ENCODE measurements around the gene PTPRJ. TPM values are rescaled to one million over a fixed set of nuclear protein-coding genes. Genes with fewer than 3 reads are reported as not detected.

PTPRJ gene
- total RNA-seq, 4 donors from 2014 or later: 9.8 to 17.8 (median 14.2) TPM

- TF ChIP-seq CTCF (IDR thresholded peaks at IDR 0.05): no peak
- DNase-seq (ENCODE audit: low spot score): no peak
- no peak for ATAC-seq (ENCODE audit: low FRiP score)
Measured at GRCh38 chr11:48049036-48049435, 68.7 kb downstream of the PTPRJ start.

GRCh38 chr11:48050304-48050703 lies 69.9 kb downstream of the PTPRJ start:
- ATAC-seq (ENCODE audit: low FRiP score): no peak
- DNase-seq (ENCODE audit: low spot score): no peak
- TF ChIP-seq CTCF (IDR thresholded peaks at IDR 0.05): no peak

GRCh38 chr11:48051217-48051830 lies 71.0 kb downstream of the PTPRJ start:
- ATAC-seq (ENCODE audit: low FRiP score) (no peak), DNase-seq (ENCODE audit: low spot score) (no peak)
- TF ChIP-seq CTCF (IDR thresholded peaks at IDR 0.05): no peak

GRCh38 chr11:48052183-48053044 lies 72.1 kb downstream of the PTPRJ start:
- peak; percentile 11 for ATAC-seq (ENCODE audit: low FRiP score)
- TF ChIP-seq CTCF (IDR thresholded peaks at IDR 0.05): no peak
- no peak for DNase-seq (ENCODE audit: low spot score)

- no peak for TF ChIP-seq CTCF (IDR thresholded peaks at IDR 0.05)
- no peak for ATAC-seq (ENCODE audit: low FRiP score)
- DNase-seq (ENCODE audit: low spot score): no peak
Measured at GRCh38 chr11:48054994-48055291, 74.6 kb downstream of the PTPRJ start.

GRCh38 chr11:48055292-48056132 lies 75.2 kb downstream of the PTPRJ start:
- no peak for ATAC-seq (ENCODE audit: low FRiP score)
- no peak for TF ChIP-seq CTCF (IDR thresholded peaks at IDR 0.05)
- no peak for DNase-seq (ENCODE audit: low spot score)
